Neural progenitor cell (in vitro differentiated cells): ENCODE measurements around the gene TAGLN. TPM values are rescaled to one million over a fixed set of nuclear protein-coding genes. Genes with fewer than 3 reads are reported as not detected.
A peak's percentile ranks its signal among the peaks of the same experiment; 100 is the strongest.

ENCODE experiments used
- DNase-seq: peaks from one replicate; pipeline ENCODE4 v3.0.0-alpha.2; 2016; ENCODE audit warnings: low spot score
- H2AFZ ChIP-seq: fragments of 200-600 bp; sonication (generic); replicated peaks from 2 replicates; pipeline ENCODE4 v1.6.1; 2016; ENCODE audit warnings: antibody characterized with exemption
- H3F3A ChIP-seq: fragments of 200-600 bp; sonication (generic); 2 replicates; pipeline ENCODE4 v1.6.1; 2016; ENCODE audit warnings: antibody characterized with exemption, low read depth
- H3K27ac ChIP-seq: fragments of 200-600 bp; sonication (generic); 2 replicates; pipeline ENCODE4 v1.5.1; 2016; ENCODE audit warnings: mild to moderate bottlenecking
- H3K27me3 ChIP-seq: fragments of 200-600 bp; sonication (generic); 2 replicates; pipeline ENCODE4 v1.6.1; 2016; ENCODE audit warnings: mild to moderate bottlenecking, moderate library complexity
- H3K36me3 ChIP-seq: fragments of 200-600 bp; sonication (generic); 2 replicates; pipeline ENCODE4 v1.5.1; 2016
- H3K4me1 ChIP-seq: fragments of 200-600 bp; sonication (generic); 2 replicates; pipeline ENCODE4 v1.6.1; 2016; ENCODE audit warnings: mixed run types
- H3K4me2 ChIP-seq: fragments of 200-600 bp; sonication (generic); 2 replicates; pipeline ENCODE4 v1.6.1; 2016
- H3K4me3 ChIP-seq: fragments of 200-600 bp; sonication (generic); 2 replicates; pipeline ENCODE4 v1.5.1; 2016
- H3K79me2 ChIP-seq: fragments of 200-600 bp; sonication (generic); 2 replicates; pipeline ENCODE4 v1.6.1; 2016; ENCODE audit warnings: low read depth
- H3K9ac ChIP-seq: fragments of 200-600 bp; sonication (generic); 2 replicates; pipeline ENCODE4 v1.6.1; 2016
- H3K9me3 ChIP-seq: fragments of 200-600 bp; sonication (generic); 2 replicates; pipeline ENCODE4 v1.5.1; 2016; ENCODE audit warnings: low read depth
- H4K20me1 ChIP-seq: fragments of 200-600 bp; sonication (generic); 2 replicates; pipeline ENCODE4 v1.6.1; 2016; ENCODE audit warnings: low read depth
- H3K27ac Mint-ChIP-seq: 3 replicates; pipeline ENCODE4 v1.8.0; 2021; ENCODE audit warnings: mixed read lengths
- H3K27me3 Mint-ChIP-seq: 2 replicates; pipeline ENCODE4 v1.8.0; 2022; ENCODE audit warnings: low read depth, mild to moderate bottlenecking, inconsistent platforms, moderate library complexity, mixed read lengths; ENCODE audit not compliant: insufficient read depth
- H3K36me3 Mint-ChIP-seq: 3 replicates; pipeline ENCODE4 v1.8.0; 2021; ENCODE audit warnings: mixed read lengths
- H3K4me1 Mint-ChIP-seq: 3 replicates; pipeline ENCODE4 v1.8.0; 2021; ENCODE audit warnings: mixed read lengths
- H3K4me3 Mint-ChIP-seq: 3 replicates; pipeline ENCODE4 v1.8.0; 2021; ENCODE audit warnings: mild to moderate bottlenecking, moderate library complexity, mixed read lengths
- H3K9me3 Mint-ChIP-seq: 3 replicates; pipeline ENCODE4 v1.8.0; 2020; ENCODE audit warnings: mixed read lengths
- EZH2 ChIP-seq: fragments of 200-600 bp; sonication (generic); IDR thresholded peaks from 2 replicates; pipeline ENCODE4 v1.6.1; 2017; ENCODE audit warnings: antibody characterized with exemption, mild to moderate bottlenecking, moderate library complexity
- EZH2phosphoT487 ChIP-seq: fragments of 200-600 bp; sonication (generic); IDR thresholded peaks from 2 replicates; pipeline ENCODE4 v1.6.1; 2017; ENCODE audit warnings: antibody characterized with exemption
- total RNA-seq: library from RNA; depleted of rRNA; stranded (reverse); fragments of >200 nt; gene quantifications from 2 replicates; pipeline ENCODE4 v1.2.3, GENCODE V29; 2015; ENCODE audit warnings: low replicate concordance
- TF ChIP-seq, protein P1 (sequence below): fragments of 200-600 bp; sonication (generic); IDR thresholded peaks from 2 replicates; pipeline ENCODE4 v1.5.1; 2017; ENCODE audit warnings: antibody characterized with exemption, mild to moderate bottlenecking

Gene TAGLN
- total RNA-seq, 1 donor from 2014 or later: 24.5 TPM

DNA sequence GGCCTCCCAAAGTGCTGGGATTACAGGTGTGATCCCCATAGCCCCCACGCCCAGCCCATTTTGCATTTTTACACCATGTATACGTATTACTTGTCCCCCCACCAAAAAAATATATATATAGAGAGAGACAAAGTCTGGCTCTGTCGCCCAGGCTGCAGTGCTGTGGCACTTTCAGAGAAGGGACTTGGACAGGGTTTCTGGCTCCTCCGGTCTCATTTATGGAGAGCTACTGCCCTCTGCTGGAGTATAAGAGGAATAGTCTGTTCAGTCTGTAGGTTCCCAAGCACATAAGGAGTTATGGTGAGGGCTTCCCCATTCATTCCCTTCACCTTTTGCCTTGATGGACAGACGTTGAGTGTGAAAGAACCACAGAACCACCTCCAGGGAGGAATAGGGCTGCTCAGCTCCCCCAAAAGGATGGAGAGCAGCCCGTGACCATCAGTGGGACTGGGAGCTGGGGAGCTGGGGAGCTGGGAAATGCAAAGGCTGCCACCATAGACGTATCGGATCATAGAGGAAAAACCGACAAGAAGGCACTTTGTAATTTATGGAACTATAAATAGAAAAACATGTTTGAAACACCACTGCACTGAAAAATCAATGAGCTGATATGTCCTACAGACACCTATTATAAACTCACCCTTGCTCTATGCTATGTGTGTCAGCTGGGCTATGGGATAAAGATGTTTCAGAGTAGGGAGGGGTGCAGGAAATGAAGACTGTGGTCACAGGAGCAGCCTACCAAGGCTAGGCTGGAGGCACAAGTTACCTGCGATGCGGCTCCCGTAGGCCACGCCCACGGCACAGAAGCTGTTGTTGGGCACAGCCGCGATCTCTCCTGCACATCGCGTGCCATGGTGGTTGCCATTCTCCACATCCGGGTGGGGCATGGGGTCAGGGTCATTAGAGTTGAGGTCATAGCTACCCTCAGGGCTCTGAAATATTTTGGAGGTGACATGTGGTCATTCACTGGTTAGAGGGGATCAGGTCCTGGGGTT, 27.5 kb downstream of the TAGLN start:
- DNase-seq: peak; percentile 84
- TF ChIP-seq, protein P1, sequence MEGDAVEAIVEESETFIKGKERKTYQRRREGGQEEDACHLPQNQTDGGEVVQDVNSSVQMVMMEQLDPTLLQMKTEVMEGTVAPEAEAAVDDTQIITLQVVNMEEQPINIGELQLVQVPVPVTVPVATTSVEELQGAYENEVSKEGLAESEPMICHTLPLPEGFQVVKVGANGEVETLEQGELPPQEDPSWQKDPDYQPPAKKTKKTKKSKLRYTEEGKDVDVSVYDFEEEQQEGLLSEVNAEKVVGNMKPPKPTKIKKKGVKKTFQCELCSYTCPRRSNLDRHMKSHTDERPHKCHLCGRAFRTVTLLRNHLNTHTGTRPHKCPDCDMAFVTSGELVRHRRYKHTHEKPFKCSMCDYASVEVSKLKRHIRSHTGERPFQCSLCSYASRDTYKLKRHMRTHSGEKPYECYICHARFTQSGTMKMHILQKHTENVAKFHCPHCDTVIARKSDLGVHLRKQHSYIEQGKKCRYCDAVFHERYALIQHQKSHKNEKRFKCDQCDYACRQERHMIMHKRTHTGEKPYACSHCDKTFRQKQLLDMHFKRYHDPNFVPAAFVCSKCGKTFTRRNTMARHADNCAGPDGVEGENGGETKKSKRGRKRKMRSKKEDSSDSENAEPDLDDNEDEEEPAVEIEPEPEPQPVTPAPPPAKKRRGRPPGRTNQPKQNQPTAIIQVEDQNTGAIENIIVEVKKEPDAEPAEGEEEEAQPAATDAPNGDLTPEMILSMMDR: peak; percentile 85
- no peak for TF ChIP-seq EZH2phosphoT487
- Mint-ChIP-seq H3K36me3 (peaks cover 7% of the 10 kb centered on the region), H3K27ac (no peak overlapping the region), H3K27me3 (peaks cover under 1% of the 10 kb centered on the region), H3K4me1 (peaks cover 21% of the 10 kb centered on the region), H3K9me3 (no peaks in the 10 kb centered on the region), H3K4me3 (no peak overlapping the region)
- H3K4me1 ChIP-seq: peaks cover 4% of the 10 kb centered on the region
- H3K27me3 ChIP-seq: no peaks in the 10 kb centered on the region
- no peak overlapping the region for H3K4me3 ChIP-seq
- peaks cover 8% of the 10 kb centered on the region for H3F3A ChIP-seq
- H3K4me2 ChIP-seq: no peak overlapping the region
- no peaks in the 10 kb centered on the region for H3K9me3 ChIP-seq
- no peaks in the 10 kb centered on the region for H3K36me3 ChIP-seq
- H3K27ac ChIP-seq: no peak overlapping the region
- peaks cover 19% of the 10 kb centered on the region for H3K79me2 ChIP-seq
- no peak overlapping the region for H2AFZ ChIP-seq
- H4K20me1 ChIP-seq: no peaks in the 10 kb centered on the region
- no peak overlapping the region for H3K9ac ChIP-seq

DNA sequence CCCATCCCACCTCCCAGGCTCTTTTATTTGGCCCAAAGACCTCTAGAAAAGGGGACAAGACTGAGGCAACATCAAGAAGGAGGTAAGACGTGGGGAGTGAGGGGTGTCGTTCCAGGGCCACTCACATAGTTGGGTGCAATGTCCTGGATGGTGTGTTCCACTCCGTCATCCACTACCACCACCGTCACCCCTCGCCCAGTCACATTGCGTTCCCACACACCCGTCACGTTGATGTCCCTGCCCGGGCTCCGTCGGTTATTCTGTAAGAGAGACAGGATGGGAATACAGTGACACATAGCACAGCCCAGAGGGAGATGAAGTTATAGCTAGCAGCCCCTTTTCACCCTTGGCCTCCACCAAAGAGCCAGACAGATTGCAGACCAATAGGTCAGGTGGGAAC, 28.9 kb downstream of the TAGLN start:
- H3K4me3 ChIP-seq: no peak overlapping the region
- no peaks in the 10 kb centered on the region for H3K9me3 ChIP-seq
- H3K4me2 ChIP-seq: no peak overlapping the region
- H3K9me3 Mint-ChIP-seq: no peaks in the 10 kb centered on the region
- H3K4me1 Mint-ChIP-seq: peaks cover 19% of the 10 kb centered on the region
- peaks cover 4% of the 10 kb centered on the region for H3K4me1 ChIP-seq
- no peak overlapping the region for H3K27ac ChIP-seq
- DNase-seq: no peak
- peaks cover 5% of the 10 kb centered on the region for H3K36me3 Mint-ChIP-seq
- TF ChIP-seq EZH2phosphoT487: no peak
- no peak for TF ChIP-seq EZH2
- TF ChIP-seq, protein P1: no peak
- no peaks in the 10 kb centered on the region for H3K27me3 ChIP-seq
- H3K9ac ChIP-seq: no peak overlapping the region
- peaks cover 26% of the 10 kb centered on the region for H3K79me2 ChIP-seq
- peaks cover 3% of the 10 kb centered on the region for H3K27me3 Mint-ChIP-seq
- no peak overlapping the region for H3K4me3 Mint-ChIP-seq
- no peak overlapping the region for H2AFZ ChIP-seq
- peaks cover 11% of the 10 kb centered on the region for H3F3A ChIP-seq
- H3K36me3 ChIP-seq: no peaks in the 10 kb centered on the region
- no peaks in the 10 kb centered on the region for H4K20me1 ChIP-seq
- H3K27ac Mint-ChIP-seq: no peak overlapping the region

DNA sequence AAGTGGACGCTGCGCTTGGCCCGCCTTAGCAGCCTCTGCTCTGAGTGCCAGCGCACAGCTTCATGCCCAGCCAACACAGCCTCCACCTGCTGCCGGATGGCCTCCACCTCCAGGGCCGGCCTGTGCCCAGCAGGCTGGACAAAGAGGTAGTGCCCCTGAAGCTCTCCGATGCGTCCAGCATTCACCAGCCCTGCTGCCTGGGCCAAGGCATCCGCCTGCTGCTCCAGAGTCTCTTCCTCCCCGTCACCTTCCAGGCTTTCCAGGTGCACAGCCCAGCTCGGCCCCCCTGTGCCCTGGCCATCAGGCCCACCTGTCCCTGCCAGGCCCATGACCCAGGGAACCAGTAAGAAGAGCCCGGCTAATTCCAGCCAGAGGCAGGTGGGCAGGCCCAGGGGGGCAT, 30.2 kb downstream of the TAGLN start:
- peaks cover 9% of the 10 kb centered on the region for H3K27me3 Mint-ChIP-seq
- peaks cover 39% of the 10 kb centered on the region for H3K79me2 ChIP-seq
- DNase-seq: no peak
- H3K4me1 Mint-ChIP-seq: peaks cover 32% of the 10 kb centered on the region
- H3K36me3 Mint-ChIP-seq: peaks cover 5% of the 10 kb centered on the region
- no peak overlapping the region for H3K4me3 ChIP-seq
- H3K9ac ChIP-seq: no peak overlapping the region
- H3K4me3 Mint-ChIP-seq: peak overlapping the region; percentile 7
- H3K4me2 ChIP-seq: no peak overlapping the region
- no peak overlapping the region for H3K27ac ChIP-seq
- H3K36me3 ChIP-seq: no peaks in the 10 kb centered on the region
- no peaks in the 10 kb centered on the region for H3K27me3 ChIP-seq
- H3K27ac Mint-ChIP-seq: no peak overlapping the region
- H3F3A ChIP-seq: peaks cover 22% of the 10 kb centered on the region
- no peak overlapping the region for H2AFZ ChIP-seq
- no peaks in the 10 kb centered on the region for H3K9me3 Mint-ChIP-seq
- H3K4me1 ChIP-seq: peaks cover 12% of the 10 kb centered on the region
- H3K9me3 ChIP-seq: no peaks in the 10 kb centered on the region
- H4K20me1 ChIP-seq: no peaks in the 10 kb centered on the region
- TF ChIP-seq EZH2phosphoT487 (no peak), EZH2 (no peak)
- TF ChIP-seq, protein P1: no peak
